HEK293T (cell line): ENCODE data around the gene HCN2.
"Not testable (repeated sequence)": the region's sequence is repeated elsewhere in the genome, so short reads cannot be mapped to it uniquely, and the experiment has no call there.

Experiments used
- ARNT ChIP-seq: fragments of 450-650 bp; IDR thresholded peaks from 2 replicates; pipeline ENCODE4 v1.6.1; 2017; ENCODE audit warnings: mild to moderate bottlenecking
- CTBP1 ChIP-seq: fragments of 450-650 bp; IDR thresholded peaks from 2 replicates; pipeline ENCODE4 v1.6.1; 2016; ENCODE audit warnings: borderline replicate concordance
- ELF4 ChIP-seq: fragments of 450-650 bp; IDR thresholded peaks from 2 replicates; pipeline ENCODE4 v1.6.1; 2017; ENCODE audit warnings: antibody characterized with exemption
- FOXA1 ChIP-seq: fragments of 450-650 bp; IDR thresholded peaks from 2 replicates; pipeline ENCODE4 v1.6.1; 2016; ENCODE audit warnings: mild to moderate bottlenecking
- FOXK2 ChIP-seq: fragments of 450-650 bp; IDR thresholded peaks from 2 replicates; pipeline ENCODE4 v1.6.1; 2016; ENCODE audit warnings: mild to moderate bottlenecking
- FOXM1 ChIP-seq: fragments of 450-650 bp; IDR thresholded peaks from 2 replicates; pipeline ENCODE4 v1.6.1; 2017; ENCODE audit warnings: mild to moderate bottlenecking, borderline replicate concordance
- LEF1 ChIP-seq: fragments of 450-650 bp; IDR thresholded peaks from 2 replicates; pipeline ENCODE4 v1.6.1; 2017; ENCODE audit warnings: mild to moderate bottlenecking, borderline replicate concordance
- NFRKB ChIP-seq: fragments of 450-650 bp; IDR thresholded peaks from 2 replicates; pipeline ENCODE4 v1.6.1; 2016; ENCODE audit warnings: mild to moderate bottlenecking, moderate library complexity
- SP1 ChIP-seq: fragments of 450-650 bp; IDR thresholded peaks from 2 replicates; pipeline ENCODE4 v1.6.1; 2017
- SUZ12 ChIP-seq: fragments of 450-650 bp; IDR thresholded peaks from 2 replicates; pipeline ENCODE4 v1.6.1; 2016; ENCODE audit warnings: mild to moderate bottlenecking
- TARDBP ChIP-seq: fragments of 450-650 bp; IDR thresholded peaks from 2 replicates; pipeline ENCODE4 v1.6.1; 2016
- ZNF384 ChIP-seq: fragments of 450-650 bp; IDR thresholded peaks from 2 replicates; pipeline ENCODE4 v1.6.1; 2016
- TF ChIP-seq, protein P1 (sequence below): fragments of 450-650 bp; IDR thresholded peaks from 2 replicates; pipeline ENCODE4 v1.6.1; 2016

DNA sequence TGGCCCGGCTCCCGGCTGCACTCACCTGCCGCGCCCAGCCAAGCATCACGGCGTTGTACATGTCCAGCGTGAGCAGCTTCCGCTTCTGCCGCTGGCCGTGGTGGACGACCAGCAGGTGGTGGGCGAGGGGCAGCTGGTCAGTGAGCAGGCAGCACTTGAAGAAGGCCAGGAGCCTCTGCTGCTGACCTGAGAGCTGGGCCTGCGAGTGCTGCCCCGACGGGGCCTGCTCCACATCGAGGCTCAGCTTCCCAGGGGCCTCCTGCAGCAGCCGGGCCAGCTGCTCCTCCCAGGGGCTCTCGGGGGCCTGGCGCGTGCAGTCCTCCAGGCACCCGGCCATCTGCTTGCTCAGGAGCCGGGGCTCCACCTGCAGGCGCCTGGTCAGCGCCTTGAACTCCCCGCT lies 39.8 kb downstream of the HCN2 start:
- not testable (repeated sequence) for TF ChIP-seq ELF4, NFRKB, FOXK2, ARNT, SP1, ZNF384, FOXM1, SUZ12, TARDBP, LEF1, FOXA1, CTBP1
- TF ChIP-seq, protein P1, sequence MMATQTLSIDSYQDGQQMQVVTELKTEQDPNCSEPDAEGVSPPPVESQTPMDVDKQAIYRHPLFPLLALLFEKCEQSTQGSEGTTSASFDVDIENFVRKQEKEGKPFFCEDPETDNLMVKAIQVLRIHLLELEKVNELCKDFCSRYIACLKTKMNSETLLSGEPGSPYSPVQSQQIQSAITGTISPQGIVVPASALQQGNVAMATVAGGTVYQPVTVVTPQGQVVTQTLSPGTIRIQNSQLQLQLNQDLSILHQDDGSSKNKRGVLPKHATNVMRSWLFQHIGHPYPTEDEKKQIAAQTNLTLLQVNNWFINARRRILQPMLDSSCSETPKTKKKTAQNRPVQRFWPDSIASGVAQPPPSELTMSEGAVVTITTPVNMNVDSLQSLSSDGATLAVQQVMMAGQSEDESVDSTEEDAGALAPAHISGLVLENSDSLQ = not testable (repeated sequence)
